ENCODE data around the gene RBMS3. TPM values are rescaled to one million over a fixed set of nuclear protein-coding genes. Genes with fewer than 3 reads are reported as not detected.
"Not testable (repeated sequence)": the region's sequence is repeated elsewhere in the genome, so short reads cannot be mapped to it uniquely, and the experiment has no call there.

The RBMS3 gene
- total RNA-seq, 1 experiment from 2014 or later: 8.7 TPM

DNA sequence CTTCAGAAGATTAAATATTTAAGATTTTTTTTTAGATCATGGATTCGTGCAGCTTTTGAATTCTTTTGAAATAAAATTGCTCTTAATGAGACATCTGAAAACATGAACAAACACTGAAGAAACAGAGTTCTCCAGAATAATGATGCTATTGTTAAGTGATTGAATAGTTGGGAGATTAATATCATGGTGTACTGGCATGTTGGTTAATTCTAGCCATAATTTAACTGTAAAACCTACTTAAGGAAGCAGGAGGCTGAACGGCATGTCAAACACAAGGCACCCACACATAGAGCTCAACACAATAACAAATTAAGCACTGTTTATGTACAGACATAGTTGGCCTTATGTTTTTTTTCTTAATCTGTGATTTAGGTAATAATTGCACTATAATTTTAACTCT is 185.6 kb downstream of the RBMS3 start (continued):
- TF ChIP-seq, protein P1, sequence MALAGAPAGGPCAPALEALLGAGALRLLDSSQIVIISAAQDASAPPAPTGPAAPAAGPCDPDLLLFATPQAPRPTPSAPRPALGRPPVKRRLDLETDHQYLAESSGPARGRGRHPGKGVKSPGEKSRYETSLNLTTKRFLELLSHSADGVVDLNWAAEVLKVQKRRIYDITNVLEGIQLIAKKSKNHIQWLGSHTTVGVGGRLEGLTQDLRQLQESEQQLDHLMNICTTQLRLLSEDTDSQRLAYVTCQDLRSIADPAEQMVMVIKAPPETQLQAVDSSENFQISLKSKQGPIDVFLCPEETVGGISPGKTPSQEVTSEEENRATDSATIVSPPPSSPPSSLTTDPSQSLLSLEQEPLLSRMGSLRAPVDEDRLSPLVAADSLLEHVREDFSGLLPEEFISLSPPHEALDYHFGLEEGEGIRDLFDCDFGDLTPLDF (CRISPR knock-in tag; IDR thresholded peaks at IDR 0.05): no peak
- no peak for TF ChIP-seq CREB1 (CRISPR knock-in tag; IDR thresholded peaks at IDR 0.05)

DNA sequence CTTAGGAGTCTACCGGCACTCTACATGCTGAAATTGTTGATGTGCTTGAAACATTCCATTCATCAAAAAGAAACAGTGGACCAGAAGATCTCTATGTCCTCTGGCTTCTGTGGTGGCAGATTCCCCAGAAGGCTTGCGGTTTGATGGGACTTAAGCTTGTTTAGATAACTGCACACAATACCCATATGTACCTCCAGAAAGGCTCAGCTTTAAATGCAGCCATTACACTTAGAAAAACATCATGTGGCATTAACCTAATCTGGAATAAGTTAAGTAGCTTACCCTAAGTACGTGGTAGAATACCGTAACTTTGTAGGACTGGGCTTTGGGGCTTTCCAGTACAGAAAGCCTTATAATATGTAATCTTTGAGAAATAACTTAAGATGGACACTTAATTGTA is 187.3 kb downstream of the RBMS3 start:
- no peaks in the 10 kb centered on the region for H3K27me3 Mint-ChIP-seq (ENCODE audit: low read depth)
- POLR2A ChIA-PET: no interaction called here
- CTCF ChIA-PET: no interaction called here
- H3K4me1 Mint-ChIP-seq: peaks cover 28% of the 10 kb centered on the region
- no peak overlapping the region for H3K4me3 Mint-ChIP-seq
- ATAC-seq: no peak
- TF ChIP-seq, protein P2, sequence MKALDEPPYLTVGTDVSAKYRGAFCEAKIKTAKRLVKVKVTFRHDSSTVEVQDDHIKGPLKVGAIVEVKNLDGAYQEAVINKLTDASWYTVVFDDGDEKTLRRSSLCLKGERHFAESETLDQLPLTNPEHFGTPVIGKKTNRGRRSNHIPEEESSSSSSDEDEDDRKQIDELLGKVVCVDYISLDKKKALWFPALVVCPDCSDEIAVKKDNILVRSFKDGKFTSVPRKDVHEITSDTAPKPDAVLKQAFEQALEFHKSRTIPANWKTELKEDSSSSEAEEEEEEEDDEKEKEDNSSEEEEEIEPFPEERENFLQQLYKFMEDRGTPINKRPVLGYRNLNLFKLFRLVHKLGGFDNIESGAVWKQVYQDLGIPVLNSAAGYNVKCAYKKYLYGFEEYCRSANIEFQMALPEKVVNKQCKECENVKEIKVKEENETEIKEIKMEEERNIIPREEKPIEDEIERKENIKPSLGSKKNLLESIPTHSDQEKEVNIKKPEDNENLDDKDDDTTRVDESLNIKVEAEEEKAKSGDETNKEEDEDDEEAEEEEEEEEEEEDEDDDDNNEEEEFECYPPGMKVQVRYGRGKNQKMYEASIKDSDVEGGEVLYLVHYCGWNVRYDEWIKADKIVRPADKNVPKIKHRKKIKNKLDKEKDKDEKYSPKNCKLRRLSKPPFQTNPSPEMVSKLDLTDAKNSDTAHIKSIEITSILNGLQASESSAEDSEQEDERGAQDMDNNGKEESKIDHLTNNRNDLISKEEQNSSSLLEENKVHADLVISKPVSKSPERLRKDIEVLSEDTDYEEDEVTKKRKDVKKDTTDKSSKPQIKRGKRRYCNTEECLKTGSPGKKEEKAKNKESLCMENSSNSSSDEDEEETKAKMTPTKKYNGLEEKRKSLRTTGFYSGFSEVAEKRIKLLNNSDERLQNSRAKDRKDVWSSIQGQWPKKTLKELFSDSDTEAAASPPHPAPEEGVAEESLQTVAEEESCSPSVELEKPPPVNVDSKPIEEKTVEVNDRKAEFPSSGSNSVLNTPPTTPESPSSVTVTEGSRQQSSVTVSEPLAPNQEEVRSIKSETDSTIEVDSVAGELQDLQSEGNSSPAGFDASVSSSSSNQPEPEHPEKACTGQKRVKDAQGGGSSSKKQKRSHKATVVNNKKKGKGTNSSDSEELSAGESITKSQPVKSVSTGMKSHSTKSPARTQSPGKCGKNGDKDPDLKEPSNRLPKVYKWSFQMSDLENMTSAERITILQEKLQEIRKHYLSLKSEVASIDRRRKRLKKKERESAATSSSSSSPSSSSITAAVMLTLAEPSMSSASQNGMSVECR (CRISPR knock-in tag; IDR thresholded peaks at IDR 0.05; ENCODE audit: borderline replicate concordance): no peak
- TF ChIP-seq, protein P3, sequence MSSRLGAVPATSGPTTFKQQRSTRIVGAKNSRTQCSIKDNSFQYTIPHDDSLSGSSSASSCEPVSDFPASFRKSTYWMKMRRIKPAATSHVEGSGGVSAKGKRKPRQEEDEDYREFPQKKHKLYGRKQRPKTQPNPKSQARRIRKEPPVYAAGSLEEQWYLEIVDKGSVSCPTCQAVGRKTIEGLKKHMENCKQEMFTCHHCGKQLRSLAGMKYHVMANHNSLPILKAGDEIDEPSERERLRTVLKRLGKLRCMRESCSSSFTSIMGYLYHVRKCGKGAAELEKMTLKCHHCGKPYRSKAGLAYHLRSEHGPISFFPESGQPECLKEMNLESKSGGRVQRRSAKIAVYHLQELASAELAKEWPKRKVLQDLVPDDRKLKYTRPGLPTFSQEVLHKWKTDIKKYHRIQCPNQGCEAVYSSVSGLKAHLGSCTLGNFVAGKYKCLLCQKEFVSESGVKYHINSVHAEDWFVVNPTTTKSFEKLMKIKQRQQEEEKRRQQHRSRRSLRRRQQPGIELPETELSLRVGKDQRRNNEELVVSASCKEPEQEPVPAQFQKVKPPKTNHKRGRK (CRISPR knock-in tag; IDR thresholded peaks at IDR 0.05; ENCODE audit: borderline replicate concordance): no peak
- TF ChIP-seq GABPB1 (CRISPR knock-in tag; IDR thresholded peaks at IDR 0.05) (no peak), OVOL2 (CRISPR knock-in tag; IDR thresholded peaks at IDR 0.05; ENCODE audit: borderline replicate concordance) (no peak), KAT7 (CRISPR knock-in tag; IDR thresholded peaks at IDR 0.05; ENCODE audit: borderline replicate concordance) (no peak), ZNF396 (CRISPR knock-in tag; IDR thresholded peaks at IDR 0.05; ENCODE audit: borderline replicate concordance) (no peak)
- TF ChIP-seq, protein P4, sequence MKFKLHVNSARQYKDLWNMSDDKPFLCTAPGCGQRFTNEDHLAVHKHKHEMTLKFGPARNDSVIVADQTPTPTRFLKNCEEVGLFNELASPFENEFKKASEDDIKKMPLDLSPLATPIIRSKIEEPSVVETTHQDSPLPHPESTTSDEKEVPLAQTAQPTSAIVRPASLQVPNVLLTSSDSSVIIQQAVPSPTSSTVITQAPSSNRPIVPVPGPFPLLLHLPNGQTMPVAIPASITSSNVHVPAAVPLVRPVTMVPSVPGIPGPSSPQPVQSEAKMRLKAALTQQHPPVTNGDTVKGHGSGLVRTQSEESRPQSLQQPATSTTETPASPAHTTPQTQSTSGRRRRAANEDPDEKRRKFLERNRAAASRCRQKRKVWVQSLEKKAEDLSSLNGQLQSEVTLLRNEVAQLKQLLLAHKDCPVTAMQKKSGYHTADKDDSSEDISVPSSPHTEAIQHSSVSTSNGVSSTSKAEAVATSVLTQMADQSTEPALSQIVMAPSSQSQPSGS (CRISPR knock-in tag; IDR thresholded peaks at IDR 0.05; ENCODE audit: borderline replicate concordance, low read depth): no peak
- TF ChIP-seq, protein P5, sequence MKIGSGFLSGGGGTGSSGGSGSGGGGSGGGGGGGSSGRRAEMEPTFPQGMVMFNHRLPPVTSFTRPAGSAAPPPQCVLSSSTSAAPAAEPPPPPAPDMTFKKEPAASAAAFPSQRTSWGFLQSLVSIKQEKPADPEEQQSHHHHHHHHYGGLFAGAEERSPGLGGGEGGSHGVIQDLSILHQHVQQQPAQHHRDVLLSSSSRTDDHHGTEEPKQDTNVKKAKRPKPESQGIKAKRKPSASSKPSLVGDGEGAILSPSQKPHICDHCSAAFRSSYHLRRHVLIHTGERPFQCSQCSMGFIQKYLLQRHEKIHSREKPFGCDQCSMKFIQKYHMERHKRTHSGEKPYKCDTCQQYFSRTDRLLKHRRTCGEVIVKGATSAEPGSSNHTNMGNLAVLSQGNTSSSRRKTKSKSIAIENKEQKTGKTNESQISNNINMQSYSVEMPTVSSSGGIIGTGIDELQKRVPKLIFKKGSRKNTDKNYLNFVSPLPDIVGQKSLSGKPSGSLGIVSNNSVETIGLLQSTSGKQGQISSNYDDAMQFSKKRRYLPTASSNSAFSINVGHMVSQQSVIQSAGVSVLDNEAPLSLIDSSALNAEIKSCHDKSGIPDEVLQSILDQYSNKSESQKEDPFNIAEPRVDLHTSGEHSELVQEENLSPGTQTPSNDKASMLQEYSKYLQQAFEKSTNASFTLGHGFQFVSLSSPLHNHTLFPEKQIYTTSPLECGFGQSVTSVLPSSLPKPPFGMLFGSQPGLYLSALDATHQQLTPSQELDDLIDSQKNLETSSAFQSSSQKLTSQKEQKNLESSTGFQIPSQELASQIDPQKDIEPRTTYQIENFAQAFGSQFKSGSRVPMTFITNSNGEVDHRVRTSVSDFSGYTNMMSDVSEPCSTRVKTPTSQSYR (CRISPR knock-in tag; IDR thresholded peaks at IDR 0.05): no peak
- TF ChIP-seq, protein P6, sequence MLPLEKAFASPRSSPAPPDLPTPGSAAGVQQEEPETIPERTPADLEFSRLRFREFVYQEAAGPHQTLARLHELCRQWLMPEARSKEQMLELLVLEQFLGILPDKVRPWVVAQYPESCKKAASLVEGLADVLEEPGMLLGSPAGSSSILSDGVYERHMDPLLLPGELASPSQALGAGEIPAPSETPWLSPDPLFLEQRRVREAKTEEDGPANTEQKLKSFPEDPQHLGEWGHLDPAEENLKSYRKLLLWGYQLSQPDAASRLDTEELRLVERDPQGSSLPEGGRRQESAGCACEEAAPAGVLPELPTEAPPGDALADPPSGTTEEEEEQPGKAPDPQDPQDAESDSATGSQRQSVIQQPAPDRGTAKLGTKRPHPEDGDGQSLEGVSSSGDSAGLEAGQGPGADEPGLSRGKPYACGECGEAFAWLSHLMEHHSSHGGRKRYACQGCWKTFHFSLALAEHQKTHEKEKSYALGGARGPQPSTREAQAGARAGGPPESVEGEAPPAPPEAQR (CRISPR knock-in tag; IDR thresholded peaks at IDR 0.05): no peak
- DNase-seq (ENCODE audit: low spot score): no peak
- no peak overlapping the region for H3K27ac Mint-ChIP-seq
- peaks cover 13% of the 10 kb centered on the region for H3K9me3 Mint-ChIP-seq
- peaks cover 8% of the 10 kb centered on the region for H3K36me3 Mint-ChIP-seq

DNA sequence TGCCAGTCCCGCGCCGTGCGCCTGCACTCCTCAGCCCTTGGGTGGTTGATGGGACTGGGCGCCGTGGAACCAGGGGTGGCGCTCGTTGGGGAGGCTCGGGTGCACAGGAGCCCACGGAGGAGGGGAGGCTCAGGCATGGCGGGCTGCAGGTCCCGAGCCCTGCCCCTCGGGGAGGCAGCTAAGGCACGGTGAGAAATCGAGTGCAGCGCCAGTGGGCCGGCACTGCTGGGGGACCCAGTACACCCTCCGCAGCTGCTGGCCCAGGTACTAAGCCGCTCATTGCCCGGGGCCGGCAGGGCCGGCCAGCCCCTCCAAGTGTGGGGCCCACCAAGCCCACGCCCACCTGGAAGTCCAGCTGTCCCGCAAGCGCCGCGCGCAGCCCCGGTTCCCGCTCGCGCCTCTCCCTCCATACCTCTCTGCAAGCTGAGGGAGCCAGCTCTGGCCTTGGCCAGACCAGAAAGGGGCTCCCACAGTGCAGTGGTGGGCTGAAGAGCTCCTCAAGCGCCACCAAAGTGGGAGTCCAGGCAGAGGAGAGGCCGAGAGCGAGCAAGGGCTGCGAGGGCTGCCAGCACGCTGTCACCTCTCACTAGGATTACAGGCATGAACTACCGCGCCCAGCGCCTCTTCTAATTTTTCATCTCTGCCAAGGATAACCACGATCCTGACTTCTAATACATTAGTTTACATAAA is 192.8 kb downstream of the RBMS3 start:
- H3K27me3 Mint-ChIP-seq (ENCODE audit: low read depth); POLR2A ChIA-PET; DNase-seq (ENCODE audit: low spot score); H3K36me3 Mint-ChIP-seq; H3K4me3 Mint-ChIP-seq; ATAC-seq; H3K27ac Mint-ChIP-seq: not testable (repeated sequence)
- CTCF ChIA-PET: interaction anchor here (0.8 kb wide), 1 partner anchor 570 kb away, joined by 3 read pairs; no protein-coding TSS in a partner anchor
- Mint-ChIP-seq H3K9me3 (peaks cover 13% of the 10 kb centered on the region), H3K4me1 (peaks cover 37% of the 10 kb centered on the region)

Measured in WTC11 (cell line).